GM12872 (cell line): Measurements from ENCODE around the gene PCNX1.

Experiments
- CTCF ChIP-seq: IDR thresholded peaks from 3 replicates; pipeline ENCODE4 v1.5.1; 2011; ENCODE audit warnings: low read depth, mild to moderate bottlenecking, low read length, moderate library complexity; ENCODE audit not compliant: insufficient read depth

Gene PCNX1

GRCh38 chr14:71133296-71133695 is 226.0 kb downstream of the PCNX1 start:
- TF ChIP-seq CTCF = no peak

GRCh38 chr14:71135496-71135895 is 228.2 kb downstream of the PCNX1 start:
- no peak for TF ChIP-seq CTCF

- TF ChIP-seq CTCF = no peak
Observed at GRCh38 chr14:71135911-71136310, 228.7 kb downstream of the PCNX1 start.

- no peak for TF ChIP-seq CTCF
Observed at GRCh38 chr14:71136386-71137060, 229.3 kb downstream of the PCNX1 start.

- no peak for TF ChIP-seq CTCF
Observed at GRCh38 chr14:71137536-71138447, 230.5 kb downstream of the PCNX1 start.

- peak; percentile 96 for TF ChIP-seq CTCF
Observed at GRCh38 chr14:71138448-71139293, 231.4 kb downstream of the PCNX1 start.
